PC-9 (cell line): Measurements from ENCODE around the gene ISL2. TPM values are rescaled to one million over a fixed set of nuclear protein-coding genes. Genes with fewer than 3 reads are reported as not detected.

Source experiments
- BruUV-seq: library from RNA; stranded (reverse); fragments of 400-500 nt; replicated peaks from 2 replicates; lab custom pipeline; 2021; lab: Mats Ljungman, UMichigan
- CTCF ChIA-PET: fragments of 300-600 bp; sonication (Branson Sonifier 250); formaldehyde crosslinking; loops from one replicate; lab custom pipeline; 2022; ENCODE audit warnings: antibody characterized with exemption; lab: Charles Lee
- POLR2A ChIA-PET: fragments of 300-600 bp; sonication (Branson Sonifier 250); formaldehyde crosslinking; loops from one replicate; lab custom pipeline; 2022; ENCODE audit warnings: antibody characterized with exemption; ENCODE audit not compliant: unreplicated experiment; lab: Charles Lee
- DNase-seq, 2 experiments: peaks; one replicate each; pipeline versions ENCODE4 v3.0.0 to v3.0.0-alpha.2; 2015 to 2022; ENCODE audit warnings: mixed read lengths in 1 of 2
- H2AFZ ChIP-seq: fragments of 200-600 bp; sonication (generic); 2 replicates; pipeline ENCODE4 v1.8.1; 2017; ENCODE audit warnings: antibody characterized with exemption
- H3F3A ChIP-seq: fragments of 200-600 bp; sonication (generic); 2 replicates; pipeline ENCODE4 v1.8.1; 2017; ENCODE audit warnings: antibody characterized with exemption, mild to moderate bottlenecking, low read depth; ENCODE audit not compliant: insufficient read depth
- H3K27ac ChIP-seq: fragments of 200-600 bp; sonication (generic); 2 replicates; pipeline ENCODE4 v1.6.1; 2016; ENCODE audit warnings: mixed run types
- H3K27me3 ChIP-seq: fragments of 200-600 bp; sonication (generic); 2 replicates; pipeline ENCODE4 v1.6.1; 2016; ENCODE audit warnings: low read depth, mixed run types; ENCODE audit not compliant: insufficient read depth
- H3K36me3 ChIP-seq: fragments of 200-600 bp; sonication (generic); 2 replicates; pipeline ENCODE4 v1.6.1; 2016; ENCODE audit warnings: low read depth, mixed run types
- H3K4me1 ChIP-seq: fragments of 200-600 bp; sonication (generic); replicated peaks from 2 replicates; pipeline ENCODE4 v1.6.1; 2016; ENCODE audit warnings: mixed run types; ENCODE audit not compliant: insufficient read depth
- H3K4me2 ChIP-seq: fragments of 200-600 bp; sonication (generic); 2 replicates; pipeline ENCODE4 v1.6.1; 2017; ENCODE audit warnings: mixed run types
- H3K4me3 ChIP-seq: fragments of 200-600 bp; sonication (generic); 2 replicates; pipeline ENCODE4 v1.6.1; 2016; ENCODE audit warnings: mixed run types
- H3K79me2 ChIP-seq: fragments of 200-600 bp; sonication (generic); 2 replicates; pipeline ENCODE4 v1.6.1; 2017; ENCODE audit warnings: low read depth, mixed run types
- H3K9me2 ChIP-seq: fragments of 200-600 bp; sonication (generic); 2 replicates; pipeline ENCODE4 v1.8.1; 2017; ENCODE audit warnings: mild to moderate bottlenecking; ENCODE audit not compliant: insufficient read depth
- H3K9me3 ChIP-seq: fragments of 200-600 bp; sonication (generic); 2 replicates; pipeline ENCODE4 v1.8.1; 2016; ENCODE audit warnings: low read depth; ENCODE audit not compliant: insufficient read depth
- H4K20me1 ChIP-seq: fragments of 200-600 bp; sonication (generic); 2 replicates; pipeline ENCODE4 v1.8.1; 2017; ENCODE audit not compliant: insufficient read depth
- CTCF ChIP-seq: fragments of 200-600 bp; sonication (generic); conservative IDR thresholded peaks from 2 replicates; pipeline ENCODE4 v1.6.1; 2017; ENCODE audit warnings: mixed run types, antibody characterized with exemption, mild to moderate bottlenecking, moderate library complexity
- EZH2 ChIP-seq: fragments of 200-600 bp; sonication (generic); IDR thresholded peaks from 2 replicates; pipeline ENCODE4 v1.8.0; 2017; ENCODE audit warnings: antibody characterized with exemption, low read depth
- intact Hi-C: fragments of 100-400 bp; cut with micrococcal nuclease; formaldehyde crosslinking; loops from one replicate; pipeline ENCODE4 v1.10.0; 2022; ENCODE audit not compliant: unreplicated experiment
- total RNA-seq: library from RNA; stranded (reverse); gene quantifications from 2 replicates; pipeline ENCODE4 v1.2.3, GENCODE V29; 2021

Gene ISL2
- total RNA-seq, 1 experiment from 2014 or later = 0.24 TPM

GRCh38 chr15:76366714-76367113, 30.1 kb downstream of the ISL2 start:
- no peaks in the 10 kb centered on the region for H3K79me2 ChIP-seq
- H3K27ac ChIP-seq = no peak overlapping the region
- H3F3A ChIP-seq = 0 out of 2 replicates have a peak, but pooled peaks cover 5% of the 10 kb centered on the region
- no peaks in the 10 kb centered on the region for H3K9me2 ChIP-seq
- no TSS peak for BruUV-seq
- intact Hi-C loops = no loop called here
- H4K20me1 ChIP-seq = no peaks in the 10 kb centered on the region
- no peaks in the 10 kb centered on the region for H3K9me3 ChIP-seq
- no peak overlapping the region for H3K4me3 ChIP-seq
- ChIA-PET POLR2A (no interaction called here), CTCF (no interaction called here)
- TF ChIP-seq CTCF (no peak), EZH2 (no peak)
- no peak overlapping the region for H2AFZ ChIP-seq
- H3K4me2 ChIP-seq = no peak overlapping the region
- no peak for DNase-seq
- no peaks in the 10 kb centered on the region for H3K27me3 ChIP-seq
- peaks cover 4% of the 10 kb centered on the region; the same call in 1 of the 2 replicates for H3K4me1 ChIP-seq
- no peaks in the 10 kb centered on the region for H3K36me3 ChIP-seq

DNA sequence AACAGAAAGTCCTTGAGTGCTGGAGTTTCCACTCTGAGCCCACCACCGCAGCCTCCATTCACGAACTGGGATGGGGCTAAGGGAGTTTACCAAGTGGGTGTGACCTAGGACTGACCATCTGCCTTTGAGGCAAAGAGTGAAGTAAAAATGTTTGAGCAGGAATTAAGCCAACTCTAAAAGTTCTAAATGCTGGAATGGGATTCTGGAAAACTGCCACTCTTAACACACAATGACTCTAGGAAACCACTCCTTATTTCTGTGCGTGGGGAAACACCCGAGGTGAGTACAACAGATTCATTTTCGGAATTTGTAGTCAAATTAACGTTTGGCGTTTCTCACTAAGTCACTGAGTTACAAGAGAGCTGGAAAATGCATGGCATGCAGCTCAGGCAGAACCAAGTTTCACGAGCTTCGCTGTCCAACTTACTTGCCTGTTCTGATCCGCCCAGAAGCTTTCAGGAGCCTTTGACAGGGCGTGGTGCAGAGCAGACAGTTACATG, 31.6 kb downstream of the ISL2 start:
- no peaks in the 10 kb centered on the region for H3K27me3 ChIP-seq
- no peak for TF ChIP-seq EZH2
- TF ChIP-seq CTCF = no peak
- H3K9me3 ChIP-seq = no peaks in the 10 kb centered on the region
- no peak overlapping the region for H3K4me2 ChIP-seq
- no TSS peak for BruUV-seq
- intact Hi-C loops = no loop called here
- H3K27ac ChIP-seq = no peak overlapping the region
- H3F3A ChIP-seq = 0 out of 2 replicates have a peak, but pooled peaks cover 5% of the 10 kb centered on the region
- ChIA-PET CTCF (no interaction called here), POLR2A (no interaction called here)
- H3K4me3 ChIP-seq = no peak overlapping the region
- no peaks in the 10 kb centered on the region for H3K36me3 ChIP-seq
- no peaks in the 10 kb centered on the region for H4K20me1 ChIP-seq
- no peaks in the 10 kb centered on the region for H3K79me2 ChIP-seq
- peaks cover 4% of the 10 kb centered on the region; the same call in 1 of the 2 replicates for H3K4me1 ChIP-seq
- H3K9me2 ChIP-seq = no peaks in the 10 kb centered on the region
- no peak for DNase-seq
- no peak overlapping the region for H2AFZ ChIP-seq

DNA sequence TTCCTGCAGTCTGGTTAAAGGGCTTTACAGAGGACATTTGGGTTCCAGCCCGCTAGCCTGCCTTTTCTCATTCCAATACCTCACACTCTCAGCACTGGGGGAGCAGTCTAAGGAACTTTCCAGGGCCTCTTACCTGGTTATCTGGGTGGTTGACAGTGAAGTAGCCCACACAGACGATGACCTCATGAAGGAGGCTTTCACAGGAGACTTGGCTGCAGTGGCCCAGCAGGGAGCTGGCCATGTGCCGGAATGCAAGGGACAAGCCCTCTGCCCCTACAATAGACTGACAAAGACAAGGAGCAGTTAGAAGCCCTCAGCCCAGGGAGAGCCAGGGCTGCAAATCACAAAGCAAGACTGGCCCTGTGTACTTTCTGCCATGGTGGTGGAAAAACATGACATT, 39.5 kb downstream of the ISL2 start:
- Histone ChIP-seq H3K79me2 (no peaks in the 10 kb centered on the region), H3K9me2 (no peaks in the 10 kb centered on the region), H3K36me3 (no peaks in the 10 kb centered on the region), H4K20me1 (no peaks in the 10 kb centered on the region), H3K4me2 (no peak overlapping the region), H3K4me1 (no peaks in the 10 kb centered on the region), H2AFZ (no peak overlapping the region), H3K9me3 (no peaks in the 10 kb centered on the region), H3K4me3 (no peak overlapping the region), H3K27me3 (no peaks in the 10 kb centered on the region), H3F3A (no peaks in the 10 kb centered on the region), H3K27ac (no peak overlapping the region)
- CTCF ChIA-PET = no interaction called here
- TF ChIP-seq EZH2 (no peak), CTCF (no peak)
- POLR2A ChIA-PET = no interaction called here
- no TSS peak for BruUV-seq
- intact Hi-C loops = no loop called here
- DNase-seq = no peak
